ENCODE measurements around the gene ACAP2. TPM values are rescaled to one million over a fixed set of nuclear protein-coding genes. Genes with fewer than 3 reads are reported as not detected.

ACAP2 gene
- total RNA-seq, 1 donor from 2014 or later: 59.4 TPM

GRCh38 chr3:195395208-195395816, 47.5 kb downstream of the ACAP2 start:
- H3K36me3 ChIP-seq: peaks cover 0 to 6% of the 10 kb centered on the region in 2 donors
- peaks cover 20% of the 10 kb centered on the region for H3K4me1 ChIP-seq
- TF ChIP-seq, protein P1, sequence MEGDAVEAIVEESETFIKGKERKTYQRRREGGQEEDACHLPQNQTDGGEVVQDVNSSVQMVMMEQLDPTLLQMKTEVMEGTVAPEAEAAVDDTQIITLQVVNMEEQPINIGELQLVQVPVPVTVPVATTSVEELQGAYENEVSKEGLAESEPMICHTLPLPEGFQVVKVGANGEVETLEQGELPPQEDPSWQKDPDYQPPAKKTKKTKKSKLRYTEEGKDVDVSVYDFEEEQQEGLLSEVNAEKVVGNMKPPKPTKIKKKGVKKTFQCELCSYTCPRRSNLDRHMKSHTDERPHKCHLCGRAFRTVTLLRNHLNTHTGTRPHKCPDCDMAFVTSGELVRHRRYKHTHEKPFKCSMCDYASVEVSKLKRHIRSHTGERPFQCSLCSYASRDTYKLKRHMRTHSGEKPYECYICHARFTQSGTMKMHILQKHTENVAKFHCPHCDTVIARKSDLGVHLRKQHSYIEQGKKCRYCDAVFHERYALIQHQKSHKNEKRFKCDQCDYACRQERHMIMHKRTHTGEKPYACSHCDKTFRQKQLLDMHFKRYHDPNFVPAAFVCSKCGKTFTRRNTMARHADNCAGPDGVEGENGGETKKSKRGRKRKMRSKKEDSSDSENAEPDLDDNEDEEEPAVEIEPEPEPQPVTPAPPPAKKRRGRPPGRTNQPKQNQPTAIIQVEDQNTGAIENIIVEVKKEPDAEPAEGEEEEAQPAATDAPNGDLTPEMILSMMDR (IDR thresholded peaks at IDR 0.05): no peak
- TF ChIP-seq POLR2A (IDR thresholded peaks at IDR 0.05): no peak
- DNase-seq (ENCODE audit: extremely low spot score in 2 of 2): no peak
- no peak overlapping the region for H3K4me3 ChIP-seq
- no peaks in the 10 kb centered on the region for H3K9me3 ChIP-seq
- no peak overlapping the region for H3K27ac ChIP-seq
- intact Hi-C loops (cut with DNase I): no loop called here
- H3K27me3 ChIP-seq: no peaks in the 10 kb centered on the region

DNA sequence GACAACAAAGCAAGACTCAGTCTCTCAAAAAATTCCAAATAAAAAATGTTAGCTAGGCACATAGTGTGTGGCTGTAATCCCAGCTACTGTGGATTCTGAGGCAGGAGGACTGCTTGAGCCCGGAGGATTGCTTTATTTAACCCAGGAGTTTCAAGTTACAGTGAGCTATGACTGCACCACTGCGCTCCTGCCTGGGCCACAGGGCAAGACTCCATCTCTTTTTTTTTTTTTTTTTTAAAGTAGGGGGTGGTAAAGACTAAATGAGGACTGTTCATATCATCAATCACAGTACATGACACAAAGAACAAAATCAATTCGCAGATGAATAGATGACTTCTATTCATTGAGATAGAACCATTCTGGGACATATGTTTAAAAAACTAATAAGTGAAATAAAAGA, 48.1 kb downstream of the ACAP2 start:
- Histone ChIP-seq H3K36me3 (peaks cover 0 to 6% of the 10 kb centered on the region in 2 donors), H3K9me3 (no peaks in the 10 kb centered on the region), H3K27me3 (no peaks in the 10 kb centered on the region), H3K4me3 (no peak overlapping the region), H3K27ac (no peak overlapping the region), H3K4me1 (peaks cover 20% of the 10 kb centered on the region)
- intact Hi-C loops (cut with DNase I): no loop called here
- DNase-seq (ENCODE audit: extremely low spot score in 2 of 2): no peak
- TF ChIP-seq POLR2AphosphoS5 (IDR thresholded peaks at IDR 0.05; ENCODE audit: insufficient read depth in 1 of 2, low read depth in 1 of 2) (no peak), POLR2A (IDR thresholded peaks at IDR 0.05) (no peak)
- TF ChIP-seq, protein P1 (IDR thresholded peaks at IDR 0.05): no peak

GRCh38 chr3:195394024-195394423, 48.8 kb downstream of the ACAP2 start:
- no peak overlapping the region for H3K4me3 ChIP-seq
- H3K9me3 ChIP-seq: no peaks in the 10 kb centered on the region
- H3K27me3 ChIP-seq: no peaks in the 10 kb centered on the region
- intact Hi-C loops (cut with DNase I): no loop called here
- H3K36me3 ChIP-seq: peaks cover 0 to 6% of the 10 kb centered on the region in 2 donors
- H3K4me1 ChIP-seq: peaks cover 20% of the 10 kb centered on the region
- TF ChIP-seq POLR2AphosphoS5 (IDR thresholded peaks at IDR 0.05; ENCODE audit: insufficient read depth in 1 of 2, low read depth in 1 of 2): no peak
- no peak for TF ChIP-seq POLR2A (IDR thresholded peaks at IDR 0.05)
- TF ChIP-seq, protein P1 (IDR thresholded peaks at IDR 0.05): no peak
- no peak for DNase-seq (ENCODE audit: extremely low spot score in 2 of 2)
- no peak overlapping the region for H3K27ac ChIP-seq

- H3K4me1 ChIP-seq: no peaks in the 10 kb centered on the region
- intact Hi-C loops (cut with DNase I): no loop called here
- TF ChIP-seq, protein P1 (IDR thresholded peaks at IDR 0.05): no peak
- TF ChIP-seq POLR2A (IDR thresholded peaks at IDR 0.05) (no peak), POLR2AphosphoS5 (IDR thresholded peaks at IDR 0.05; ENCODE audit: insufficient read depth in 1 of 2, low read depth in 1 of 2) (no peak)
- peaks cover 0 to 6% of the 10 kb centered on the region in 2 donors for H3K36me3 ChIP-seq
- no peak for DNase-seq (ENCODE audit: extremely low spot score in 2 of 2)
- H3K9me3 ChIP-seq: no peaks in the 10 kb centered on the region
- H3K27me3 ChIP-seq: no peaks in the 10 kb centered on the region
- no peak overlapping the region for H3K27ac ChIP-seq
- H3K4me3 ChIP-seq: no peak overlapping the region
Observed at GRCh38 chr3:195388380-195388779, 54.4 kb downstream of the ACAP2 start.

DNA sequence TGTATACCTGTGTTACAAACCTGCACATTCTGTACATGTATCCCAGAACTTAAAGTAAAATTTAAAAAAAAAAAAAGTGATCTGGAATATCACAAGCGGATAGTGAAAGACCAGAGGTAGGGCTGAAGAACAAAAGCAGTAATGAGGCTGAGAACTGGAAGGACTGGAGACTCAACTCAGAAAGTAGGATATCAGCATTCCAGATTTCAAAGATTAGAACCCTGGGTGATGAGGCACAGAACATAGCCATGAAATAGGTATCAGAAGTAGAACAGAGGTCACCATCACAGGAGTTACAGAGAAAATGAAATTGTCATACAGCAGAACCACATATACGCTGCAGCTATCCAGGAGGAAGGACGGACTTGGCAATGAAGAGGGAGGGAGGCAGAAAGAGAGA, 56.1 kb downstream of the ACAP2 start:
- Histone ChIP-seq H3K27me3 (no peaks in the 10 kb centered on the region), H3K9me3 (no peaks in the 10 kb centered on the region), H3K4me1 (no peaks in the 10 kb centered on the region), H3K27ac (no peak overlapping the region), H3K4me3 (no peak overlapping the region), H3K36me3 (peaks cover 0 to 6% of the 10 kb centered on the region in 2 donors)
- TF ChIP-seq POLR2A (IDR thresholded peaks at IDR 0.05) (no peak), POLR2AphosphoS5 (IDR thresholded peaks at IDR 0.05; ENCODE audit: insufficient read depth in 1 of 2, low read depth in 1 of 2) (no peak)
- TF ChIP-seq, protein P1 (IDR thresholded peaks at IDR 0.05): no peak
- intact Hi-C loops (cut with DNase I): no loop called here
- DNase-seq (ENCODE audit: extremely low spot score in 2 of 2): no peak

Data from vagina (tissue), 2 donors.